ENCODE data around the gene RAVER1.

- TF ChIP-seq CTCF (IDR thresholded peaks at IDR 0.05) (no peak), POLR2A (IDR thresholded peaks at IDR 0.05) (no peak)
These were observed 31.3 kb upstream of the RAVER1 start for GRCh38 chr19:10364644-10365043.

Measured in uterus (tissue), 2 donors.